ENCODE results near the gene FAM20C.

The FAM20C gene

GRCh38 chr7:159370-160270 lies 32.8 kb upstream of the FAM20C start:
- no peak for DNase-seq

GRCh38 chr7:160958-161725 lies 31.2 kb upstream of the FAM20C start:
- no peak for DNase-seq

- no peak for DNase-seq
Measured at GRCh38 chr7:162632-163297, 29.6 kb upstream of the FAM20C start.

GRCh38 chr7:163298-163695 lies 29.1 kb upstream of the FAM20C start:
- DNase-seq, result no peak

- DNase-seq, result no peak
Measured at GRCh38 chr7:163971-164881, 28.1 kb upstream of the FAM20C start.

GRCh38 chr7:164882-165660 lies 27.3 kb upstream of the FAM20C start:
- no peak for DNase-seq

- no peak for DNase-seq
Measured at GRCh38 chr7:165661-166337, 26.6 kb upstream of the FAM20C start.

- DNase-seq, result no peak
Measured at GRCh38 chr7:166338-167060, 25.9 kb upstream of the FAM20C start.

- DNase-seq, result no peak
Measured at GRCh38 chr7:167090-167855, 25.1 kb upstream of the FAM20C start.

GRCh38 chr7:167976-168791 lies 24.2 kb upstream of the FAM20C start:
- DNase-seq, result no peak

GRCh38 chr7:169276-170172 lies 22.8 kb upstream of the FAM20C start:
- DNase-seq, result no peak

GRCh38 chr7:170551-171363 lies 21.6 kb upstream of the FAM20C start:
- no peak for DNase-seq

- no peak for DNase-seq
Measured at GRCh38 chr7:171364-171904, 20.9 kb upstream of the FAM20C start.

- DNase-seq, result no peak
Measured at GRCh38 chr7:171912-172515, 20.4 kb upstream of the FAM20C start.

GRCh38 chr7:173209-173918 lies 19.0 kb upstream of the FAM20C start:
- no peak for DNase-seq
